ENCODE results near the gene CALML5. TPM values are rescaled to one million over a fixed set of nuclear protein-coding genes. Genes with fewer than 3 reads are reported as not detected.

Gene CALML5
- total RNA-seq, 1 experiment from 2014 or later: not detected

- Histone ChIP-seq H3K4me3 (replicated peaks in 1 of 2; ENCODE audit: low read depth in 1 of 2, low read length in 2 of 2) (no peak overlapping the region), H3K9me3 (ENCODE audit: control insufficient read depth in 1 of 2, insufficient read depth in 1 of 2, low read depth in 1 of 2, low read length in 2 of 2) (no peaks in the 10 kb centered on the region), H3K9ac (ENCODE audit: low read length) (no peak overlapping the region), H2AFZ (ENCODE audit: low read depth, low read length, poor library complexity, severe bottlenecking) (no peak overlapping the region), H3K4me1 (ENCODE audit: control insufficient read depth in 1 of 2, insufficient read depth in 2 of 2, low read length in 2 of 2) (no peaks in the 10 kb centered on the region), H3K27me3 (ENCODE audit: insufficient read depth, low read length) (no peaks in the 10 kb centered on the region), H3K79me2 (ENCODE audit: insufficient read depth, low read length) (no peaks in the 10 kb centered on the region), H3K9me2 (ENCODE audit: insufficient read depth) (no peaks in the 10 kb centered on the region), H3K27ac (ENCODE audit: low read depth, low read length) (no peak overlapping the region), H3K36me3 (ENCODE audit: control insufficient read depth in 1 of 2, insufficient read depth in 2 of 2, low read length in 2 of 2) (peaks cover 12 to 16% of the 10 kb centered on the region in 2 experiments; a peak in 3 of 4 replicates), H4K20me1 (ENCODE audit: insufficient read depth) (no peaks in the 10 kb centered on the region), H3K4me2 (ENCODE audit: low read length) (no peak overlapping the region)
- CTCF ChIA-PET: interaction anchor here (1.9 kb wide), 1 partner anchor 162 kb away, joined by 7 read pairs; no protein-coding TSS in a partner anchor
- ATAC-seq (no peak), DNase-seq (ENCODE audit: low read depth, low spot score) (no peak)
- TF ChIP-seq EGR1 (IDR thresholded peaks at IDR 0.05; ENCODE audit: low read depth) (no peak), SIN3A (IDR thresholded peaks at IDR 0.05; ENCODE audit: low read depth) (no peak), YY1 (IDR thresholded peaks at IDR 0.05; ENCODE audit: extremely low read depth, insufficient replicate concordance, low read depth, low read length) (no peak), TCF7L2 (IDR thresholded peaks at IDR 0.05; ENCODE audit: borderline replicate concordance, extremely low read depth, insufficient read depth, insufficient read length) (no peak), ELF1 (IDR thresholded peaks at IDR 0.05; ENCODE audit: borderline replicate concordance, low read depth) (no peak), ZFX (IDR thresholded peaks at IDR 0.05) (no peak), CBX3 (IDR thresholded peaks at IDR 0.05; ENCODE audit: low read depth) (no peak), FOSL1 (IDR thresholded peaks at IDR 0.05; ENCODE audit: low read depth) (no peak), ATF3 (IDR thresholded peaks at IDR 0.05) (no peak), ZNF274 (IDR thresholded peaks at IDR 0.05; ENCODE audit: low read depth, low read length) (no peak), CTCF (IDR thresholded peaks at IDR 0.05 in 2 of 3, conservative IDR thresholded peaks at IDR 0.05 in 1 of 3; ENCODE audit: borderline replicate concordance in 1 of 3, insufficient read depth in 1 of 3, low read depth in 2 of 3, low read length in 2 of 3) (no peak), POLR2A (IDR thresholded peaks at IDR 0.05; ENCODE audit: borderline replicate concordance, extremely low read depth, insufficient read depth, insufficient read length) (no peak), CEBPB (IDR thresholded peaks at IDR 0.05; ENCODE audit: low read depth) (no peak), SRF (IDR thresholded peaks at IDR 0.05; ENCODE audit: low read depth) (no peak), SP1 (IDR thresholded peaks at IDR 0.05; ENCODE audit: low read depth) (no peak), POLR2AphosphoS5 (IDR thresholded peaks at IDR 0.05; ENCODE audit: low read depth, low read length) (no peak)
- BruUV-seq (replicated peaks): no TSS peak
- RAD21 ChIA-PET (ENCODE audit: low non-redundant PET in 1 of 2, low total read pairs in 2 of 2, uncharacterized antibody in 2 of 2, unreplicated experiment in 2 of 2): no interaction called here
- POLR2A ChIA-PET: no interaction called here
- intact Hi-C loops (cut with micrococcal nuclease): no loop called here
Measured at GRCh38 chr10:5461203-5461588, 38.2 kb downstream of the CALML5 start.

Data from HCT116 (cell line).